IMR-90 (cell line): ENCODE data around the gene SEMA5A. TPM values are rescaled to one million over a fixed set of nuclear protein-coding genes. Genes with fewer than 3 reads are reported as not detected.

Experiments used
- ATAC-seq: fragments of 200-7000 bp; cut with Tn5 transposase; 2 replicates; pipeline ENCODE4 v1.9.1; 2020; ENCODE audit warnings: low read depth, mild to moderate bottlenecking, moderate library complexity
- BruUV-seq: library from RNA; stranded (reverse); fragments of 400-500 nt; replicated peaks from 2 replicates; lab custom pipeline; 2021; lab: Mats Ljungman, UMichigan
- CTCF ChIA-PET: fragments of 300-600 bp; formaldehyde crosslinking; extraction: SDS; loops from one replicate; lab custom pipeline; 2021; ENCODE audit warnings: antibody characterized with exemption; lab: Yijun Ruan, JAX
- POLR2A ChIA-PET: fragments of 300-600 bp; sonication (Branson Sonifier 250); formaldehyde crosslinking; loops from one replicate; lab custom pipeline; 2022; ENCODE audit warnings: antibody characterized with exemption; ENCODE audit not compliant: unreplicated experiment; lab: Charles Lee
- DNase-seq: peaks from one replicate; pipeline ENCODE4 v3.0.0; 2013
- H2AFZ ChIP-seq: replicated peaks from 2 replicates; pipeline ENCODE3; 2013; ENCODE audit warnings: low read length, mild to moderate bottlenecking; ENCODE audit not compliant: poor library complexity
- H2AK5ac ChIP-seq: 2 replicates; pipeline ENCODE4 v1.6.1; 2013; ENCODE audit warnings: low read depth, low read length, inconsistent platforms
- H2AK9ac ChIP-seq: replicated peaks from 2 replicates; pipeline ENCODE3; 2013; ENCODE audit warnings: mild to moderate bottlenecking, low read depth, low read length, moderate library complexity; ENCODE audit not compliant: poor library complexity
- H2BK120ac ChIP-seq: 2 replicates; pipeline ENCODE4 v1.6.1; 2013; ENCODE audit warnings: low read depth, low read length, inconsistent platforms
- H2BK15ac ChIP-seq: 3 replicates; pipeline ENCODE4 v1.6.1; 2013; ENCODE audit warnings: low read depth, low read length, inconsistent platforms
- H2BK20ac ChIP-seq: 2 replicates; pipeline ENCODE4 v1.6.1; 2013; ENCODE audit warnings: low read depth, mild to moderate bottlenecking, inconsistent platforms, low read length, moderate library complexity
- H2BK5ac ChIP-seq: 2 replicates; pipeline ENCODE4 v1.6.1; 2013; ENCODE audit warnings: mild to moderate bottlenecking, low read depth, low read length, inconsistent platforms; ENCODE audit not compliant: poor library complexity, severe bottlenecking
- H3K14ac ChIP-seq: replicated peaks from 2 replicates; pipeline ENCODE4 v1.6.1; 2013; ENCODE audit warnings: low read depth, low read length, inconsistent platforms
- H3K18ac ChIP-seq: 2 replicates; pipeline ENCODE4 v1.6.1; 2013; ENCODE audit warnings: low read depth, low read length, control low read depth
- H3K23ac ChIP-seq: 2 replicates; pipeline ENCODE4 v1.6.1; 2013; ENCODE audit warnings: low read depth, low read length, inconsistent platforms
- H3K27ac ChIP-seq: 2 replicates; pipeline ENCODE4 v1.5.1; 2013; ENCODE audit warnings: mild to moderate bottlenecking, control low read depth, low read length; ENCODE audit not compliant: insufficient read depth
- H3K27me3 ChIP-seq: 2 replicates; pipeline ENCODE4 v1.6.1; 2013; ENCODE audit warnings: low read length; ENCODE audit not compliant: control insufficient read depth, insufficient read depth
- H3K36me3 ChIP-seq: 2 replicates; pipeline ENCODE4 v1.6.1; 2013; ENCODE audit warnings: low read length, mixed read lengths; ENCODE audit not compliant: control insufficient read depth, insufficient read depth
- H3K4ac ChIP-seq: 2 replicates; pipeline ENCODE4 v1.6.1; 2013; ENCODE audit warnings: low read depth, low read length, inconsistent platforms
- H3K4me1 ChIP-seq: 2 replicates; pipeline ENCODE4 v1.6.1; 2013; ENCODE audit warnings: low read length, mixed read lengths; ENCODE audit not compliant: control insufficient read depth, insufficient read depth
- H3K4me2 ChIP-seq: 2 replicates; pipeline ENCODE4 v1.6.1; 2013; ENCODE audit warnings: low read depth, mild to moderate bottlenecking, control low read depth, low read length, moderate library complexity
- H3K4me3 ChIP-seq: 2 replicates; pipeline ENCODE4 v1.5.1; 2013; ENCODE audit warnings: low read depth, mild to moderate bottlenecking, control low read depth, low read length, moderate library complexity; ENCODE audit not compliant: insufficient read depth
- H3K56ac ChIP-seq: 2 replicates; pipeline ENCODE4 v1.6.1; 2013; ENCODE audit warnings: low read length, inconsistent platforms; ENCODE audit not compliant: insufficient read depth; ENCODE audit errors: extremely low read depth
- H3K79me1 ChIP-seq, 2 experiments: 2 replicates each; pipeline ENCODE4 v1.6.1; 2013; ENCODE audit warnings: low read length in 2 of 2, inconsistent platforms in 1 of 2, low read depth in 1 of 2
- H3K9ac ChIP-seq: 2 replicates; pipeline ENCODE4 v1.6.1; 2013; ENCODE audit warnings: low read depth, low read length, control low read depth
- H3K9me1 ChIP-seq: 2 replicates; pipeline ENCODE4 v1.6.1; 2013; ENCODE audit warnings: low read length, inconsistent platforms; ENCODE audit not compliant: insufficient read depth
- H3K9me3 ChIP-seq: 2 replicates; pipeline ENCODE4 v1.6.1; 2013; ENCODE audit warnings: low read length; ENCODE audit not compliant: control insufficient read depth, insufficient read depth
- H4K20me1 ChIP-seq: 2 replicates; pipeline ENCODE4 v1.6.1; 2013; ENCODE audit warnings: low read length, inconsistent platforms; ENCODE audit not compliant: insufficient read depth
- H4K5ac ChIP-seq: 2 replicates; pipeline ENCODE4 v1.6.1; 2013; ENCODE audit warnings: mild to moderate bottlenecking, low read depth, low read length, control low read depth
- H4K8ac ChIP-seq, 2 experiments: 2 replicates each; pipeline ENCODE4 v1.6.1; 2013; ENCODE audit warnings: low read depth in 2 of 2, low read length in 2 of 2, control low read depth in 1 of 2, inconsistent platforms in 1 of 2
- H4K91ac ChIP-seq: 2 replicates; pipeline ENCODE4 v1.6.1; 2013; ENCODE audit warnings: low read depth, low read length, inconsistent platforms; ENCODE audit not compliant: insufficient read depth
- BHLHE40 ChIP-seq: fragments of 150-350 bp; IDR thresholded peaks from 2 replicates; pipeline ENCODE4 v1.6.1; 2016; ENCODE audit warnings: mild to moderate bottlenecking, low read depth, low read length
- CEBPB ChIP-seq: IDR thresholded peaks from 2 replicates; pipeline ENCODE4 v1.6.1; 2012; ENCODE audit warnings: low read depth, low read length, improper control_type of control experiment
- CHD1 ChIP-seq: IDR thresholded peaks from 2 replicates; pipeline ENCODE4 v1.6.1; 2012; ENCODE audit warnings: low read depth, low read length, improper control_type of control experiment
- ELK1 ChIP-seq: fragments of 150-350 bp; IDR thresholded peaks from 2 replicates; pipeline ENCODE4 v1.6.1; 2016; ENCODE audit warnings: low read depth, mild to moderate bottlenecking, low read length, moderate library complexity, borderline replicate concordance
- FOS ChIP-seq: fragments of 150-350 bp; IDR thresholded peaks from 2 replicates; pipeline ENCODE4 v1.6.1; 2016; ENCODE audit warnings: low read depth, low read length
- MAFK ChIP-seq: IDR thresholded peaks from 2 replicates; pipeline ENCODE4 v1.6.1; 2012; ENCODE audit warnings: low read depth, low read length, improper control_type of control experiment
- MXI1 ChIP-seq: IDR thresholded peaks from 2 replicates; pipeline ENCODE4 v1.6.1; 2012; ENCODE audit warnings: low read depth, mild to moderate bottlenecking, low read length, moderate library complexity, borderline replicate concordance
- NFE2L2 ChIP-seq: fragments of 150-350 bp; IDR thresholded peaks from 2 replicates; pipeline ENCODE4 v1.6.1; 2016; ENCODE audit warnings: low read depth, mild to moderate bottlenecking, low read length
- POLR2A ChIP-seq: IDR thresholded peaks from 2 replicates; pipeline ENCODE4 v1.6.1; 2012; ENCODE audit warnings: mild to moderate bottlenecking, low read depth, low read length
- RAD21 ChIP-seq: IDR thresholded peaks from 2 replicates; pipeline ENCODE4 v1.6.1; 2012; ENCODE audit warnings: low read length, improper control_type of control experiment
- RCOR1 ChIP-seq: IDR thresholded peaks from 2 replicates; pipeline ENCODE4 v1.6.1; 2012; ENCODE audit warnings: mild to moderate bottlenecking, low read length, improper control_type of control experiment; ENCODE audit not compliant: insufficient replicate concordance
- RFX5 ChIP-seq: IDR thresholded peaks from 2 replicates; pipeline ENCODE4 v1.8.0; 2012; ENCODE audit warnings: low read depth, mild to moderate bottlenecking, low read length, moderate library complexity
- SMC3 ChIP-seq: fragments of 150-350 bp; IDR thresholded peaks from 2 replicates; pipeline ENCODE4 v1.6.1; 2016; ENCODE audit warnings: low read depth, mild to moderate bottlenecking, antibody characterized with exemption, low read length, moderate library complexity
- USF2 ChIP-seq: fragments of 150-350 bp; IDR thresholded peaks from 2 replicates; pipeline ENCODE4 v1.6.1; 2017; ENCODE audit warnings: mild to moderate bottlenecking, antibody characterized with exemption, low read length, low read depth
- WGBS, 2 experiments: methylation state at CpG; one replicate each; pipeline versions ENCODE4 v1.1.5 to v1.1.7; 2013; ENCODE audit warnings: missing lambda C conversion rate in 2 of 2; ENCODE audit not compliant: insufficient read length in 1 of 2; ENCODE audit errors: extremely low coverage in 2 of 2; 5-methylcytosine and 5-hydroxymethylcytosine counted together
- dilution Hi-C: fragments of 300-500 bp; cut with HindIII; formaldehyde crosslinking; loops from one replicate; pipeline ENCODE4 v1.14.3; 2018; ENCODE audit warnings: low sequenced_read_pairs; ENCODE audit not compliant: unreplicated experiment
- in situ Hi-C: fragments of 300-500 bp; cut with MboI; formaldehyde crosslinking; loops from 3 replicates; pipeline ENCODE4 v1.14.3; 2019; ENCODE audit warnings: low sequenced_read_pairs, inconsistent platforms, mixed read lengths
- intact Hi-C: fragments of 100-400 bp; cut with micrococcal nuclease; formaldehyde crosslinking; loops from 2 replicates; pipeline ENCODE4 v1.10.0; 2022
- polyA plus RNA-seq, 3 experiments: library from polyadenylated mRNA; depleted of rRNA; stranded (reverse); fragments of >200 nt; gene quantifications; 2 replicates each; pipeline ENCODE4 v1.2.3, GENCODE V29; 2012; ENCODE audit warnings: low replicate concordance in 1 of 3
- total RNA-seq: library from RNA; depleted of rRNA; stranded (reverse); fragments of >200 nt; gene quantifications from 2 replicates; pipeline ENCODE4 v1.2.3, GENCODE V29; 2012
- TF ChIP-seq, protein P1 (sequence below): conservative IDR thresholded peaks from 2 replicates; pipeline ENCODE4 v1.5.1; 2012; ENCODE audit warnings: mild to moderate bottlenecking, low read depth, low read length, improper control_type of control experiment

The SEMA5A gene
- total and polyA plus RNA-seq, 2 of the 4 experiments (the other 2 are of a cell fraction): 8.2 to 9.9 TPM

GRCh38 chr5:9342161-9342787, 203.6 kb downstream of the SEMA5A start:
- dilution Hi-C loops (no loop called here), in situ Hi-C loops (no loop called here), intact Hi-C loops (no loop called here)
- Histone ChIP-seq H3K23ac (0 out of 2 replicates have a peak overlapping the region, but pooled peaks have one; percentile 7), H3K9me1 (peaks cover 11% of the 10 kb centered on the region), H2AFZ (no peak overlapping the region), H2BK15ac (peak overlapping the region; percentile 67; the same call in 1 of the 3 replicates), H2AK9ac (no peak overlapping the region), H4K5ac (no peak overlapping the region; the same call in 1 of the 2 replicates), H3K9me3 (no peaks in the 10 kb centered on the region), H3K56ac (no peak overlapping the region), H2BK20ac (peak overlapping the region; percentile 57; the same call in 1 of the 2 replicates), H3K4ac (peak overlapping the region; percentile 54), H3K9ac (no peak overlapping the region), H3K79me1 (peaks cover 16 to 58% of the 10 kb centered on the region in 2 experiments; a peak in 3 of 4 replicates), H3K27ac (no peak overlapping the region), H4K20me1 (no peaks in the 10 kb centered on the region), H2BK120ac (peak overlapping the region; percentile 53), H2AK5ac (peak overlapping the region; percentile 69), H4K8ac (no peak overlapping the region), H3K14ac (no peak overlapping the region; the same call in 1 of the 2 replicates), H3K27me3 (no peaks in the 10 kb centered on the region), H2BK5ac (no peak overlapping the region), H3K4me3 (no peak overlapping the region), H3K18ac (no peak overlapping the region; the same call in 1 of the 2 replicates), H4K91ac (peak overlapping the region; percentile 11; the same call in 1 of the 2 replicates), H3K4me1 (peaks cover 17% of the 10 kb centered on the region), H3K4me2 (no peak overlapping the region), H3K36me3 (no peaks in the 10 kb centered on the region)
- ChIA-PET POLR2A (no interaction called here), CTCF (interaction anchor here (0.6 kb wide), 1 partner anchor 11 kb away, joined by 3 read pairs; no protein-coding TSS in a partner anchor)
- DNase-seq (no peak), ATAC-seq (no peak)
- WGBS, 2 experiments: no CpG with 5 or more reads among the region's 6 CpGs
- no TSS peak for BruUV-seq
- no peak for TF ChIP-seq FOS
- no peak for TF ChIP-seq BHLHE40
- TF ChIP-seq RFX5: no peak
- TF ChIP-seq USF2: no peak
- TF ChIP-seq CHD1: no peak
- TF ChIP-seq CEBPB: no peak
- no peak for TF ChIP-seq POLR2A
- TF ChIP-seq ELK1: no peak
- TF ChIP-seq RCOR1: no peak
- no peak for TF ChIP-seq MAFK
- TF ChIP-seq RAD21: no peak
- no peak for TF ChIP-seq SMC3
- no peak for TF ChIP-seq MXI1
- TF ChIP-seq, protein P1, sequence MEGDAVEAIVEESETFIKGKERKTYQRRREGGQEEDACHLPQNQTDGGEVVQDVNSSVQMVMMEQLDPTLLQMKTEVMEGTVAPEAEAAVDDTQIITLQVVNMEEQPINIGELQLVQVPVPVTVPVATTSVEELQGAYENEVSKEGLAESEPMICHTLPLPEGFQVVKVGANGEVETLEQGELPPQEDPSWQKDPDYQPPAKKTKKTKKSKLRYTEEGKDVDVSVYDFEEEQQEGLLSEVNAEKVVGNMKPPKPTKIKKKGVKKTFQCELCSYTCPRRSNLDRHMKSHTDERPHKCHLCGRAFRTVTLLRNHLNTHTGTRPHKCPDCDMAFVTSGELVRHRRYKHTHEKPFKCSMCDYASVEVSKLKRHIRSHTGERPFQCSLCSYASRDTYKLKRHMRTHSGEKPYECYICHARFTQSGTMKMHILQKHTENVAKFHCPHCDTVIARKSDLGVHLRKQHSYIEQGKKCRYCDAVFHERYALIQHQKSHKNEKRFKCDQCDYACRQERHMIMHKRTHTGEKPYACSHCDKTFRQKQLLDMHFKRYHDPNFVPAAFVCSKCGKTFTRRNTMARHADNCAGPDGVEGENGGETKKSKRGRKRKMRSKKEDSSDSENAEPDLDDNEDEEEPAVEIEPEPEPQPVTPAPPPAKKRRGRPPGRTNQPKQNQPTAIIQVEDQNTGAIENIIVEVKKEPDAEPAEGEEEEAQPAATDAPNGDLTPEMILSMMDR: no peak
- no peak for TF ChIP-seq NFE2L2
